K562 (cell line): ENCODE measurements around the gene RNASEH1. TPM values are rescaled to one million over a fixed set of nuclear protein-coding genes. Genes with fewer than 3 reads are reported as not detected.

Experiments
- ATAC-seq: fragments of 200-7000 bp; cut with Tn5 transposase; 3 replicates; pipeline ENCODE4 v1.9.1; 2020; ENCODE audit warnings: moderate library complexity
- BruUV-seq: library from RNA; stranded (reverse); fragments of 400-500 nt; replicated peaks from 2 replicates; lab custom pipeline; 2021; lab: Mats Ljungman, UMichigan
- CTCF ChIA-PET: fragments of 300-600 bp; formaldehyde crosslinking; extraction: SDS; loops from one replicate; lab custom pipeline; 2021; ENCODE audit warnings: low intra/inter-chr PET ratio; lab: Yijun Ruan, JAX
- POLR2A ChIA-PET: fragments of 300-600, 350-650 bp; sonication (Branson Sonifier 250); formaldehyde crosslinking; extraction: SDS; loops from one replicate; lab custom pipeline; 2021; ENCODE audit warnings: antibody characterized with exemption, inconsistent platforms; lab: Yijun Ruan, JAX
- DNase-seq, 4 experiments: peaks; one replicate each; pipeline versions ENCODE4 v3.0.0 to v3.0.0-alpha.2; 2011 to 2018; ENCODE audit warnings: low spot score in 3 of 4, mixed read lengths in 3 of 4; ENCODE audit errors: extremely low read depth in 1 of 4
- FAIRE-seq: peaks from 2 replicates; lab custom pipeline; 2011; peaks lifted over from hg19 to GRCh38; lab: Jason Lieb, UNC
- H2AFZ ChIP-seq: 2 replicates; pipeline ENCODE4 v1.6.0; 2011; ENCODE audit warnings: low read depth, low read length, control low read depth, inconsistent platforms
- H3K27ac ChIP-seq: fragments of 200-600 bp; 3 replicates; pipeline ENCODE4 v1.8.0; 2011; ENCODE audit warnings: low read depth, mild to moderate bottlenecking, control low read depth, inconsistent platforms, low read length, moderate library complexity, mixed read lengths; ENCODE audit errors: extremely low read depth
- H3K27me3 ChIP-seq, 2 experiments: fragments of 300-600 bp in 1 of 2; 2 replicates in 1 of 2; 3 replicates in 1 of 2; pipeline versions ENCODE4 v1.6.0 to v1.8.0; 2011; ENCODE audit warnings: inconsistent platforms in 2 of 2, low read length in 2 of 2, mild to moderate bottlenecking in 1 of 2, mixed read lengths in 1 of 2, moderate library complexity in 1 of 2; ENCODE audit not compliant: control insufficient read depth in 2 of 2, insufficient read depth in 2 of 2
- H3K36me3 ChIP-seq: fragments of 300-600 bp; 3 replicates; pipeline ENCODE4 v1.8.0; 2011; ENCODE audit warnings: mild to moderate bottlenecking, low read length, inconsistent platforms; ENCODE audit not compliant: control insufficient read depth, insufficient read depth
- H3K4me1 ChIP-seq, 2 experiments: fragments of 200-600 bp in 1 of 2; replicated peaks in 1 of 2; 2 replicates in 1 of 2; 3 replicates in 1 of 2; pipeline versions ENCODE4 v1.5.1 to v1.8.0; 2011; ENCODE audit warnings: inconsistent platforms in 2 of 2, low read length in 2 of 2, mild to moderate bottlenecking in 1 of 2, mixed read lengths in 1 of 2, moderate library complexity in 1 of 2; ENCODE audit not compliant: control insufficient read depth in 2 of 2, insufficient read depth in 2 of 2
- H3K4me2 ChIP-seq: 2 replicates; pipeline ENCODE4 v1.6.1; 2011; ENCODE audit warnings: low read length, control low read depth, inconsistent platforms, mixed read lengths; ENCODE audit not compliant: insufficient read depth
- H3K4me3 ChIP-seq: fragments of 200-600 bp; sonication (generic), shearing (Covaris generic); 2 replicates; pipeline ENCODE4 v1.5.1; 2016; ENCODE audit warnings: control low read depth, inconsistent platforms
- H3K79me2 ChIP-seq: fragments of 200-600 bp; 3 replicates; pipeline ENCODE4 v1.8.0; 2011; ENCODE audit warnings: low read length, inconsistent platforms; ENCODE audit not compliant: control insufficient read depth, insufficient read depth
- H3K9ac ChIP-seq, 2 experiments: 2 replicates each; pipeline versions ENCODE4 v1.6.0 to v1.6.1; 2011; ENCODE audit warnings: low read depth in 2 of 2, low read length in 2 of 2, control low read depth in 1 of 2, inconsistent platforms in 1 of 2, mild to moderate bottlenecking in 1 of 2, mixed read lengths in 1 of 2; ENCODE audit not compliant: insufficient read depth in 1 of 2
- H3K9me1 ChIP-seq: one replicate; pipeline ENCODE4 v1.6.0; 2011; ENCODE audit warnings: inconsistent platforms, mild to moderate bottlenecking, low read length, moderate library complexity; ENCODE audit not compliant: control insufficient read depth, insufficient read depth
- H3K9me3 ChIP-seq: replicated peaks from 2 replicates; pipeline ENCODE4 v1.5.1; 2011; ENCODE audit warnings: low read depth, low read length, inconsistent platforms; ENCODE audit not compliant: control insufficient read depth, insufficient read depth
- H4K20me1 ChIP-seq: replicated peaks from 2 replicates; pipeline ENCODE4 v1.6.1; 2011; ENCODE audit warnings: low read length, inconsistent platforms, mixed read lengths; ENCODE audit not compliant: control insufficient read depth, insufficient read depth
- COPS2 ChIP-seq: fragments of 450-650 bp; conservative IDR thresholded peaks from 2 replicates; pipeline ENCODE4 v1.6.1; 2016; ENCODE audit warnings: mild to moderate bottlenecking, moderate library complexity
- DMBX1 ChIP-seq: fragments of 250-450 bp; sonication (Bioruptor Pico); IDR thresholded peaks from 2 replicates; pipeline ENCODE4 v1.8.0; 2022; ENCODE audit warnings: inconsistent platforms, mild to moderate bottlenecking, moderate library complexity, borderline replicate concordance
- ETV1 ChIP-seq: fragments of 450-650 bp; conservative IDR thresholded peaks from 2 replicates; pipeline ENCODE4 v1.6.1; 2016; ENCODE audit warnings: missing genetic modification characterization, control low read depth, low read depth, missing compliant biosample characterization
- HDAC8 ChIP-seq: fragments of 450-650 bp; IDR thresholded peaks from 2 replicates; pipeline ENCODE4 v1.6.1; 2016; ENCODE audit warnings: mild to moderate bottlenecking, missing genetic modification characterization, moderate library complexity, missing compliant biosample characterization
- MBD2 ChIP-seq: sonication (generic); IDR thresholded peaks from 2 replicates; pipeline ENCODE4 v1.6.1; 2016; ENCODE audit warnings: low read depth, borderline replicate concordance
- MED1 ChIP-seq: sonication (generic); formaldehyde crosslinking; IDR thresholded peaks from 2 replicates; pipeline ENCODE4 v1.8.1; 2023; ENCODE audit warnings: missing genetic modification reagents, borderline replicate concordance
- NFE2 ChIP-seq: IDR thresholded peaks from 2 replicates; pipeline ENCODE4 v1.6.1; 2014; ENCODE audit warnings: antibody characterized with exemption, low read depth
- PHF20 ChIP-seq: fragments of 450-650 bp; IDR thresholded peaks from 2 replicates; pipeline ENCODE4 v1.6.1; 2018; ENCODE audit not compliant: partially characterized antibody
- POLR2A ChIP-seq: fragments of 450-650 bp; conservative IDR thresholded peaks from 2 replicates; pipeline ENCODE4 v1.6.1; 2016
- STAT5A ChIP-seq: IDR thresholded peaks from 2 replicates; pipeline ENCODE4 v1.6.1; 2012; ENCODE audit warnings: low read length, inconsistent platforms, borderline replicate concordance
- TARDBP ChIP-seq: fragments of 450-650 bp; IDR thresholded peaks from 2 replicates; pipeline ENCODE4 v1.6.1; 2016
- ZC3H4 ChIP-seq: sonication (generic); formaldehyde crosslinking; IDR thresholded peaks from 2 replicates; pipeline ENCODE4 v1.9.0; 2021; ENCODE audit warnings: missing genetic modification reagents, borderline replicate concordance
- ZNF239 ChIP-seq: fragments of 250-450 bp; sonication (Bioruptor Pico); IDR thresholded peaks from 2 replicates; pipeline ENCODE4 v1.4.0; 2020; ENCODE audit warnings: mild to moderate bottlenecking
- ZNF551 ChIP-seq: fragments of 250-450 bp; sonication (Bioruptor Pico); IDR thresholded peaks from 2 replicates; pipeline ENCODE4 v1.5.0; 2021; ENCODE audit warnings: mild to moderate bottlenecking, moderate library complexity
- WGBS: fragments of 100-300 bp; shearing (Covaris generic); methylation state at CpG from one replicate; pipeline ENCODE4 v1.1.6; 2016; ENCODE audit warnings: low coverage, mixed read lengths; ENCODE audit not compliant: insufficient coverage; ENCODE audit errors: missing lambda C conversion rate; 5-methylcytosine and 5-hydroxymethylcytosine counted together
- in situ Hi-C: fragments of 300-500 bp; cut with MboI; formaldehyde crosslinking; loops from 4 replicates; pipeline ENCODE4 v1.15.0; 2018; ENCODE audit warnings: inconsistent platforms, mixed read lengths
- intact Hi-C: fragments of 100-400 bp; cut with micrococcal nuclease; formaldehyde crosslinking; loops from 2 replicates; pipeline ENCODE4 v1.14.2; 2022
- polyA plus RNA-seq, 8 experiments: library from polyadenylated mRNA; depleted of rRNA in 4 of 8; stranded (reverse) in 5 of 8; unstranded in 3 of 8; fragments of >200 nt; fragmentation: Nextera tagmentation in 2 of 8; fragmentation: Illumina TruSeq in 1 of 8; extraction: Ambion mirVana in 2 of 8; extraction: Trizol in 1 of 8; gene quantifications; 2 replicates each; pipeline versions ENCODE4 v1.2.1 to v1.2.3, GENCODE V29; 2011 to 2014; ENCODE audit warnings: inconsistent platforms in 1 of 8, missing spikeins in 1 of 8
- total RNA-seq, 7 experiments: library from RNA; depleted of rRNA in 6 of 7; stranded (reverse); fragments of >200 nt in 6 of 7; fragmentation: Illumina TruSeq in 2 of 7; extraction: Trizol in 2 of 7; gene quantifications; 2 replicates each; pipeline versions ENCODE4 v1.2.1 to v1.2.3, GENCODE V29; 2011 to 2021; ENCODE audit warnings: low replicate concordance in 1 of 7
- TF ChIP-seq, protein P1 (sequence below): sonication (generic); formaldehyde crosslinking; IDR thresholded peaks from 2 replicates; pipeline ENCODE4 v1.8.0; 2023; ENCODE audit warnings: mild to moderate bottlenecking, missing genetic modification reagents
- TF ChIP-seq, protein P2 (sequence below): sonication (generic); formaldehyde crosslinking; IDR thresholded peaks from 2 replicates; pipeline ENCODE4 v1.9.0; 2022; ENCODE audit warnings: mild to moderate bottlenecking, missing genetic modification reagents

The RNASEH1 gene
- total and polyA plus RNA-seq, 9 of the 15 experiments (the other 6 are each of a cell fraction or from before 2014, with no cell fraction given): 25.7 to 47.5 (median 42.8) TPM

DNA sequence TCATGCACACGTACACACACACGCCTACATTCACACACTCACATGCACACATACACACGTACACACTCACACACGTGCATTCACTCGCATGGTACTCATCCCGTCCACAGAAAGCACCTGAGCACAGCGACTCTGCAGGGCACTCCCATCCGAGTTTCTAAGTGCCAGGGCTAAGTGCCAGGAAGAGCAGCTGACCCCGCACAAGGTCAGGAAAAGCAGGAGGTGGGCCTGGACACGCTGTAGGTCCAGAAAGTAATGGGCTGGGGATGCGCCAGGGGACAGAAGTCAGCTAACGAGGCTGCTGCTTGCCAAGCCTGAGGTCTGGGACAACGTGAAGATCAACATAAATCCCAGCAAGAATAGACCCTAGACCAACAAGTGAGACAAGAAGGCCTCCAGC lies 54.6 kb downstream of the RNASEH1 start:
- H3K4me3 ChIP-seq: no peak overlapping the region
- ChIA-PET CTCF (no interaction called here), POLR2A (interaction anchor here (2.5 kb wide), 1 partner anchor 10 kb away, joined by 8 read pairs; no protein-coding TSS in a partner anchor)
- DNase-seq (no peak), FAIRE-seq (no peak), ATAC-seq (no peak)
- in situ Hi-C loops (no loop called here), intact Hi-C loops (no loop called here)
- no peaks in the 10 kb centered on the region for H4K20me1 ChIP-seq
- no TSS peak for BruUV-seq
- TF ChIP-seq MED1 (0 out of 2 replicates have a peak, but pooled peaks have one; percentile 23), POLR2A (no peak)
- TF ChIP-seq, protein P1, sequence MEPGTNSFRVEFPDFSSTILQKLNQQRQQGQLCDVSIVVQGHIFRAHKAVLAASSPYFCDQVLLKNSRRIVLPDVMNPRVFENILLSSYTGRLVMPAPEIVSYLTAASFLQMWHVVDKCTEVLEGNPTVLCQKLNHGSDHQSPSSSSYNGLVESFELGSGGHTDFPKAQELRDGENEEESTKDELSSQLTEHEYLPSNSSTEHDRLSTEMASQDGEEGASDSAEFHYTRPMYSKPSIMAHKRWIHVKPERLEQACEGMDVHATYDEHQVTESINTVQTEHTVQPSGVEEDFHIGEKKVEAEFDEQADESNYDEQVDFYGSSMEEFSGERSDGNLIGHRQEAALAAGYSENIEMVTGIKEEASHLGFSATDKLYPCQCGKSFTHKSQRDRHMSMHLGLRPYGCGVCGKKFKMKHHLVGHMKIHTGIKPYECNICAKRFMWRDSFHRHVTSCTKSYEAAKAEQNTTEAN (CRISPR knock-in tag): peak; percentile 4; the same call in 1 of the 2 replicates
- no peaks in the 10 kb centered on the region; a peak in 1 of 5 replicates for H3K27me3 ChIP-seq
- H3K79me2 ChIP-seq: peaks cover 5% of the 10 kb centered on the region; the same call in 1 of the 3 replicates
- no peak overlapping the region for H3K4me2 ChIP-seq
- 96% methylated on average over 13 of the region's 13 CpGs for WGBS
- no peak overlapping the region for H2AFZ ChIP-seq
- H3K9me3 ChIP-seq: peaks cover 4% of the 10 kb centered on the region; the same call in 1 of the 2 replicates
- H3K36me3 ChIP-seq: peaks cover 49% of the 10 kb centered on the region
- H3K4me1 ChIP-seq: no peaks in the 10 kb centered on the region
- H3K9me1 ChIP-seq: no peaks in the 10 kb centered on the region
- no peak overlapping the region; the same call in 2 of the 3 replicates for H3K27ac ChIP-seq
- H3K9ac ChIP-seq: no peak overlapping the region

DNA sequence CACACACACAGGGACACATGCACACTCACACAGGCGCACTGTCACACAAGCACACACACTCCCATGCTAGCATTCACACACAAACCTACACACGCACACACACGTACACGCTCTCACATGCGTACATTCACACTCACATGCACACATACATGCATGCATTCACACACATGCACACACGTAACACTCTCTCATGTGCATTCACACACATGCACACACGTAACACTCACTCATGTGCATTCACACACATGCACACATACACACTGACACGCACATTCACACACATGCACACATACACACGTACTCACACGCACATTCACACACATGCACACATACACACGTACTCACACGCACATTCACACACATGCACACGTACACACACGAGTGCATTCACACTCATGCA lies 55.1 kb downstream of the RNASEH1 start:
- Histone ChIP-seq H3K9ac (no peak overlapping the region), H3K79me2 (peaks cover 5% of the 10 kb centered on the region; the same call in 1 of the 3 replicates), H3K9me1 (no peaks in the 10 kb centered on the region), H3K27me3 (no peaks in the 10 kb centered on the region; a peak in 1 of 5 replicates), H3K9me3 (peaks cover 4% of the 10 kb centered on the region; the same call in 1 of the 2 replicates), H3K4me3 (no peak overlapping the region), H2AFZ (no peak overlapping the region), H3K4me2 (no peak overlapping the region), H3K36me3 (peaks cover 51% of the 10 kb centered on the region), H4K20me1 (no peaks in the 10 kb centered on the region), H3K27ac (no peak overlapping the region; the same call in 2 of the 3 replicates), H3K4me1 (no peaks in the 10 kb centered on the region)
- no TSS peak for BruUV-seq
- intact Hi-C loops: no loop called here
- FAIRE-seq (peak; percentile 55), ATAC-seq (no peak), DNase-seq (no peak)
- WGBS: 90% methylated on average over 14 of the region's 14 CpGs
- ChIA-PET POLR2A (interaction anchor here (2.5 kb wide), 1 partner anchor 9 kb away, joined by 8 read pairs; no protein-coding TSS in a partner anchor), CTCF (no interaction called here)
- in situ Hi-C loops: no loop called here
- TF ChIP-seq, protein P2, sequence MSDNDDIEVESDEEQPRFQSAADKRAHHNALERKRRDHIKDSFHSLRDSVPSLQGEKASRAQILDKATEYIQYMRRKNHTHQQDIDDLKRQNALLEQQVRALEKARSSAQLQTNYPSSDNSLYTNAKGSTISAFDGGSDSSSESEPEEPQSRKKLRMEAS (CRISPR knock-in tag): peak; percentile 27; the same call in 1 of the 2 replicates
- TF ChIP-seq TARDBP (peak; percentile 24; the same call in 1 of the 2 replicates), NFE2 (no peak), PHF20 (peak; percentile 40), DMBX1 (CRISPR knock-in tag) (no peak), ETV1 (tag) (no peak), ZC3H4 (CRISPR knock-in tag) (0 out of 2 replicates have a peak, but pooled peaks have one; percentile 35), STAT5A (peak; percentile 53; the same call in 1 of the 2 replicates), ZNF551 (no peak), MBD2 (no peak), HDAC8 (no peak), ZNF239 (CRISPR knock-in tag) (no peak), COPS2 (no peak)
